Breast epithelium (tissue), 4 donors: ENCODE results near the gene MYO1B. TPM values are rescaled to one million over a fixed set of nuclear protein-coding genes. Genes with fewer than 3 reads are reported as not detected.

Experiments used
- DNase-seq, 2 donors: peaks; one replicate each; pipeline ENCODE4 v3.0.0-alpha.2; 2019; ENCODE audit warnings: low spot score in 2 of 2
- H3K27ac ChIP-seq, 2 donors: fragments of 200-600 bp; sonication (generic) in 1 of 2; one replicate each; pipeline ENCODE4 v1.5.1; 2016 to 2019; ENCODE audit warnings: mild to moderate bottlenecking in 1 of 2
- H3K27me3 ChIP-seq, 2 donors: fragments of 200-600 bp; sonication (generic) in 1 of 2; one replicate each; pipeline versions ENCODE4 v1.5.1 to v1.6.0; 2017 to 2019; ENCODE audit warnings: control low read depth in 1 of 2, mild to moderate bottlenecking in 1 of 2
- H3K36me3 ChIP-seq: fragments of 200-600 bp; one replicate; pipeline ENCODE4 v1.5.1; 2019
- H3K4me1 ChIP-seq, 2 donors: fragments of 200-600 bp; sonication (generic); one replicate each; pipeline ENCODE4 v1.5.1; 2016 to 2019; ENCODE audit warnings: control low read depth in 1 of 2
- H3K4me3 ChIP-seq, 3 donors: fragments of 200-600 bp; sonication (generic); 1 replicate in 2 of 3; 2 replicates in 1 of 3; pipeline ENCODE4 v1.5.1; 2016 to 2019; ENCODE audit warnings: mild to moderate bottlenecking in 3 of 3, moderate library complexity in 2 of 3
- H3K9me3 ChIP-seq, 2 donors: fragments of 200-600 bp; sonication (generic) in 1 of 2; one replicate each; pipeline ENCODE4 v1.5.1; 2016 to 2019; ENCODE audit warnings: control low read depth in 1 of 2
- CTCF ChIP-seq, 3 donors: fragments of 450-650 bp; IDR thresholded peaks; one replicate each; pipeline ENCODE4 v1.5.1; 2016 to 2017; ENCODE audit warnings: antibody characterized with exemption in 3 of 3, mild to moderate bottlenecking in 3 of 3, moderate library complexity in 3 of 3
- POLR2A ChIP-seq: fragments of 450-650 bp; IDR thresholded peaks from one replicate; pipeline ENCODE4 v1.6.1; 2016; ENCODE audit warnings: antibody characterized with exemption, mild to moderate bottlenecking, moderate library complexity
- POLR2AphosphoS5 ChIP-seq, 3 donors: sonication (generic); formaldehyde crosslinking; IDR thresholded peaks; one replicate each; pipeline ENCODE4 v1.6.1; 2017; ENCODE audit warnings: antibody characterized with exemption in 3 of 3
- intact Hi-C: fragments of 100-400 bp; cut with DNase I; formaldehyde crosslinking; loops from one replicate; pipeline ENCODE4 v1.15.1; 2023; ENCODE audit warnings: low total_unique reads
- total RNA-seq, 3 donors: library from RNA; depleted of rRNA; stranded (reverse); fragments of >200 nt; gene quantifications; one replicate each; pipeline ENCODE4 v1.1.0, GENCODE V29; 2016

Gene MYO1B
- total RNA-seq, 3 donors from 2014 or later: 34.1 to 73.9 (median 63.9) TPM

GRCh38 chr2:191209340-191209739 is 35.9 kb upstream of the MYO1B start:
- no peaks in the 10 kb centered on the region for H3K36me3 ChIP-seq
- H3K9me3 ChIP-seq: no peaks in the 10 kb centered on the region
- intact Hi-C loops: no loop called here
- no peak overlapping the region for H3K27ac ChIP-seq
- TF ChIP-seq POLR2AphosphoS5 (IDR thresholded peaks at IDR 0.05): no peak
- no peak for TF ChIP-seq CTCF (IDR thresholded peaks at IDR 0.05)
- no peak for TF ChIP-seq POLR2A
- no peak for DNase-seq
- H3K4me1 ChIP-seq: no peaks in the 10 kb centered on the region
- no peaks in the 10 kb centered on the region for H3K27me3 ChIP-seq
- no peak overlapping the region for H3K4me3 ChIP-seq

DNA sequence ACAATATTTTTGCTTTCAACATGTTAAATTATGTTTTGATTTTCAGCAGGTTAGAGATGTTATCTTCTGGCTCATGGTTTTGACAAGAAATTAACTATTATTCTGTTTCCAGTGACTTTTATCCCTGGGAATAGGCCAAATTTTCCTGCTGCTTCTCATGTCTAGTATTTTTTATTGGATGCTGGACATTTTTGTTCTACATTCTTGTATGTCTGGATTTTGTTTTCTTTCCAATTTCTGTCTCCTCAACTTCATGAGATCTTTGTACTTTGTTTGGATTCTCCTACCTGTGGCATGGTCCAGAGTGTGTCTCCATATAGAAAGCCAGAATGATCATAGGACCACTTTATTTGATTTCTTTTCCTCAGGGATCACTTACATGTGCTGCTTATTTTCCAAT is 33.1 kb upstream of the MYO1B start:
- Histone ChIP-seq H3K4me3 (no peak overlapping the region), H3K27me3 (no peaks in the 10 kb centered on the region), H3K36me3 (no peaks in the 10 kb centered on the region), H3K27ac (no peak overlapping the region), H3K4me1 (no peaks in the 10 kb centered on the region), H3K9me3 (no peaks in the 10 kb centered on the region)
- intact Hi-C loops: no loop called here
- no peak for DNase-seq
- TF ChIP-seq POLR2AphosphoS5 (IDR thresholded peaks at IDR 0.05) (no peak), POLR2A (no peak), CTCF (IDR thresholded peaks at IDR 0.05) (no peak)

DNA sequence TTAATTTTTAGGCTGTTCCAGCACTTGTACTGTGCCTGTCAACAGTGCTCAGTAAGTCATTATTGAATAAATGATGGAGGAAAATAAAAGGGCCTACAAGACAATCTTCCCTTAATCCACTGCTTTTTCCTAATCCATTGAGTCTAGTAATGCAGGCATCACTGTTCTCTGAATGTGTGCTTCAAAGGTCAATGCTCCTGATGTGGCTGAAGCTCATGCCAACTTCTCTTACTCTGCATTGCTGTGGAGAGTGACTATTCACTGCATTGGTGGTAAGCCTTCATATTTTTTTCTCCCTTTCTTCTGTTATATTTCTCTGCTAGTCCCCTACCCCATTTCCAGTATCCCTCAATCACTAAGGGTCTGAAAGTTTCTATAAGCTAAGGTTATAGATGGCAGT is 31.9 kb upstream of the MYO1B start:
- TF ChIP-seq POLR2AphosphoS5 (IDR thresholded peaks at IDR 0.05): no peak
- no peak for TF ChIP-seq POLR2A
- no peak for TF ChIP-seq CTCF (IDR thresholded peaks at IDR 0.05)
- intact Hi-C loops: no loop called here

DNA sequence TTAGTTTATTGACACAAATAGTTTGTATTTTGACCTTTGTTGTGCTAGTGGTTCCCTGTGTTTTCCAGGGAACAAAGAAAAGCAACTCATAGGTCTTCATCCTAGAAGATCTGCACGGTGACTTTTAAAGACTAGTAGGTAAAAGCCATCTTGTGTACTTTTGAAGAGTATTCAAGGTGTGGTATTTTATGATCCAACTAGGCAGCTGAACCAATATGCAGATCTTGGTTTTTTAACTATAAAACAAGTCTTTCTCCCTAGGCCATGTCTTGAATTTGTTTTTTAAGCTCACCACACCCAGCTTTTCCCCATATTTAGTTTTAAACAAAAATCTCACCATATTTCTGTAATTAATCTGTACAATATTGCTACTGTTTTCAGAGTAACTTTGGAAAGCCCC is 30.0 kb upstream of the MYO1B start:
- H3K27ac ChIP-seq: peak overlapping the region in 1 of 2 donors; percentile 30
- DNase-seq: no peak
- no peak for TF ChIP-seq CTCF (IDR thresholded peaks at IDR 0.05)
- TF ChIP-seq POLR2AphosphoS5 (IDR thresholded peaks at IDR 0.05): no peak
- no peak for TF ChIP-seq POLR2A
- H3K9me3 ChIP-seq: no peaks in the 10 kb centered on the region
- intact Hi-C loops: no loop called here
- no peaks in the 10 kb centered on the region for H3K27me3 ChIP-seq
- peaks cover 0 to 5% of the 10 kb centered on the region in 2 donors for H3K4me1 ChIP-seq
- H3K36me3 ChIP-seq: no peaks in the 10 kb centered on the region
- H3K4me3 ChIP-seq: no peak overlapping the region

More for the DNA sequence above, 31.9 kb upstream of the MYO1B start:
- Histone ChIP-seq H3K27me3 (no peaks in the 10 kb centered on the region), H3K4me1 (no peaks in the 10 kb centered on the region), H3K4me3 (no peak overlapping the region), H3K9me3 (no peaks in the 10 kb centered on the region), H3K36me3 (no peaks in the 10 kb centered on the region), H3K27ac (no peak overlapping the region)
- DNase-seq: no peak

- TF ChIP-seq POLR2AphosphoS5 (IDR thresholded peaks at IDR 0.05) (no peak), CTCF (IDR thresholded peaks at IDR 0.05) (no peak), POLR2A (no peak)
- Histone ChIP-seq H3K27ac (peak overlapping the region in 1 of 2 donors; percentile 30), H3K36me3 (no peaks in the 10 kb centered on the region), H3K4me1 (peaks cover 0 to 5% of the 10 kb centered on the region in 2 donors), H3K27me3 (no peaks in the 10 kb centered on the region), H3K9me3 (no peaks in the 10 kb centered on the region), H3K4me3 (no peak overlapping the region)
- no peak for DNase-seq
- intact Hi-C loops: no loop called here
Measured at GRCh38 chr2:191215666-191216065, 29.5 kb upstream of the MYO1B start.
